GM23338 (cell line): Measurements from ENCODE around the gene MCTP1. TPM values are rescaled to one million over a fixed set of nuclear protein-coding genes. Genes with fewer than 3 reads are reported as not detected.

ENCODE experiments used
- ATAC-seq: fragments of 200-7000 bp; cut with Tn5 transposase; 3 replicates; pipeline ENCODE4 v1.9.1; 2020
- DNase-seq: peaks from one replicate; pipeline ENCODE4 v3.0.0-alpha.2; 2015; ENCODE audit warnings: low spot score
- H2AFZ ChIP-seq: fragments of 200-600 bp; sonication (generic); 2 replicates; pipeline ENCODE4 v1.8.0; 2016; ENCODE audit warnings: antibody characterized with exemption, mild to moderate bottlenecking, moderate library complexity
- H3F3A ChIP-seq: fragments of 200-600 bp; sonication (generic); replicated peaks from 2 replicates; pipeline ENCODE4 v1.8.0; 2017; ENCODE audit warnings: antibody characterized with exemption, mixed run types, low read depth
- H3K27ac ChIP-seq: fragments of 200-600 bp; sonication (generic); 2 replicates; pipeline ENCODE4 v1.6.1; 2016; ENCODE audit warnings: low read depth
- H3K27me3 ChIP-seq: fragments of 200-600 bp; sonication (generic); 2 replicates; pipeline ENCODE4 v1.8.0; 2016; ENCODE audit warnings: mild to moderate bottlenecking, mixed run types, moderate library complexity; ENCODE audit not compliant: insufficient read depth
- H3K36me3 ChIP-seq: fragments of 200-600 bp; sonication (generic); 2 replicates; pipeline ENCODE4 v1.8.0; 2016; ENCODE audit warnings: mild to moderate bottlenecking; ENCODE audit not compliant: insufficient read depth
- H3K4me1 ChIP-seq: fragments of 200-600 bp; sonication (generic); 2 replicates; pipeline ENCODE4 v1.8.0; 2016; ENCODE audit warnings: mild to moderate bottlenecking, moderate library complexity; ENCODE audit not compliant: insufficient read depth
- H3K4me2 ChIP-seq: fragments of 200-600 bp; sonication (generic); 2 replicates; pipeline ENCODE4 v1.7.1; 2017; ENCODE audit warnings: mixed run types
- H3K4me3 ChIP-seq: fragments of 200-600 bp; sonication (generic); 2 replicates; pipeline ENCODE4 v1.6.1; 2016; ENCODE audit warnings: mixed run types
- H3K79me2 ChIP-seq: fragments of 200-600 bp; sonication (generic); replicated peaks from 2 replicates; pipeline ENCODE4 v1.8.0; 2017; ENCODE audit warnings: mild to moderate bottlenecking; ENCODE audit not compliant: insufficient read depth
- H3K9me2 ChIP-seq: fragments of 200-600 bp; sonication (generic); 2 replicates; pipeline ENCODE4 v1.8.0; 2017; ENCODE audit not compliant: insufficient read depth
- H4K20me1 ChIP-seq: fragments of 200-600 bp; sonication (generic); replicated peaks from 2 replicates; pipeline ENCODE4 v1.8.0; 2017; ENCODE audit warnings: mild to moderate bottlenecking; ENCODE audit not compliant: insufficient read depth
- H3K27ac Mint-ChIP-seq: 2 replicates; pipeline ENCODE4 v1.8.0; 2020; ENCODE audit warnings: inconsistent platforms, mild to moderate bottlenecking, moderate library complexity, mixed read lengths
- H3K27me3 Mint-ChIP-seq: 3 replicates; pipeline ENCODE4 v1.8.0; 2022; ENCODE audit warnings: low read depth, mild to moderate bottlenecking, moderate library complexity, mixed read lengths, inconsistent platforms; ENCODE audit not compliant: insufficient read depth, poor library complexity
- H3K36me3 Mint-ChIP-seq: 3 replicates; pipeline ENCODE4 v1.8.0; 2021; ENCODE audit warnings: low read depth, mild to moderate bottlenecking, inconsistent platforms, moderate library complexity, mixed read lengths
- H3K4me1 Mint-ChIP-seq: 3 replicates; pipeline ENCODE4 v1.8.0; 2020; ENCODE audit warnings: mild to moderate bottlenecking, inconsistent platforms, mixed read lengths
- H3K4me3 Mint-ChIP-seq: 3 replicates; pipeline ENCODE4 v1.8.0; 2021; ENCODE audit warnings: moderate library complexity, mild to moderate bottlenecking, inconsistent platforms, mixed read lengths
- H3K9me3 Mint-ChIP-seq: 3 replicates; pipeline ENCODE4 v1.8.0; 2020; ENCODE audit warnings: moderate library complexity, mild to moderate bottlenecking, inconsistent platforms, mixed read lengths
- CTCF ChIP-seq, 2 experiments: fragments of 200-600 bp in 1 of 2; sonication (generic) in 1 of 2; conservative IDR thresholded peaks; 2 replicates each; pipeline versions ENCODE4 v1.5.1 to v1.6.1; 2016 to 2017; ENCODE audit warnings: antibody characterized with exemption in 2 of 2, low read depth in 2 of 2, mild to moderate bottlenecking in 2 of 2, moderate library complexity in 1 of 2
- ETS1 ChIP-seq: IDR thresholded peaks from 2 replicates; pipeline ENCODE4 v1.6.1; 2016; ENCODE audit warnings: antibody characterized with exemption
- EZH2 ChIP-seq: fragments of 200-600 bp; sonication (generic); IDR thresholded peaks from one replicate; pipeline ENCODE4 v1.8.0; 2017; ENCODE audit warnings: antibody characterized with exemption, mild to moderate bottlenecking, low read depth; ENCODE audit not compliant: unreplicated experiment
- EZH2phosphoT487 ChIP-seq: fragments of 200-600 bp; sonication (generic); IDR thresholded peaks from one replicate; pipeline ENCODE4 v1.8.1; 2018; ENCODE audit warnings: antibody characterized with exemption; ENCODE audit not compliant: unreplicated experiment
- JUNB ChIP-seq: IDR thresholded peaks from one replicate; pipeline ENCODE4 v1.6.1; 2016; ENCODE audit warnings: antibody characterized with exemption; ENCODE audit not compliant: unreplicated experiment
- POLR2AphosphoS5 ChIP-seq: IDR thresholded peaks from 2 replicates; pipeline ENCODE4 v1.6.1; 2016; ENCODE audit warnings: antibody characterized with exemption, low read depth
- REST ChIP-seq: IDR thresholded peaks from one replicate; pipeline ENCODE4 v1.6.1; 2018; ENCODE audit warnings: antibody characterized with exemption; ENCODE audit not compliant: unreplicated experiment
- STAT1 ChIP-seq: IDR thresholded peaks from one replicate; pipeline ENCODE4 v1.6.1; 2016; ENCODE audit warnings: antibody characterized with exemption; ENCODE audit not compliant: unreplicated experiment
- ZNF114 ChIP-seq: fragments of 250-450 bp; sonication (Bioruptor Pico); IDR thresholded peaks from 2 replicates; pipeline ENCODE4 v1.5.0; 2020; ENCODE audit warnings: mild to moderate bottlenecking, moderate library complexity
- polyA plus RNA-seq: library from polyadenylated mRNA; unstranded; fragments of >200 nt; fragmentation: Nextera tagmentation; extraction: Ambion mirVana; gene quantifications from 2 replicates; pipeline ENCODE4 v1.2.1, GENCODE V29; 2016
- total RNA-seq: library from RNA; depleted of rRNA; stranded (reverse); fragments of >200 nt; shearing (Covaris generic); gene quantifications from 2 replicates; pipeline ENCODE4 v1.2.3, GENCODE V29; 2014

MCTP1 gene
- total and polyA plus RNA-seq, 2 experiments from 2014 or later = 3.7 to 4.2 TPM

- Histone ChIP-seq H3K4me1 (no peaks in the 10 kb centered on the region), H3K79me2 (no peaks in the 10 kb centered on the region), H3K4me3 (no peak overlapping the region), H3K36me3 (no peaks in the 10 kb centered on the region), H3F3A (no peaks in the 10 kb centered on the region), H2AFZ (no peak overlapping the region), H3K4me2 (no peak overlapping the region), H3K27ac (no peak overlapping the region), H3K27me3 (no peaks in the 10 kb centered on the region), H3K9me2 (no peaks in the 10 kb centered on the region; the same call in 1 of the 2 replicates), H4K20me1 (no peaks in the 10 kb centered on the region)
- TF ChIP-seq CTCF (conservative IDR thresholded peaks at IDR 0.05; ENCODE audit: low read depth in 2 of 2) = peak in 1 of 2 experiments; percentile 43; a peak in 2 of 4 replicates
- no peak for TF ChIP-seq EZH2
- H3K4me1 Mint-ChIP-seq = no peaks in the 10 kb centered on the region
- H3K27ac Mint-ChIP-seq = no peak overlapping the region
- no peaks in the 10 kb centered on the region for H3K27me3 Mint-ChIP-seq
- DNase-seq = no peak
- no peaks in the 10 kb centered on the region for H3K9me3 Mint-ChIP-seq
- ATAC-seq = no peak
- no peaks in the 10 kb centered on the region for H3K36me3 Mint-ChIP-seq
- no peak overlapping the region for H3K4me3 Mint-ChIP-seq
Measured at GRCh38 chr5:94812232-94812631, 472.7 kb downstream of the MCTP1 start.

- H3K9me2 ChIP-seq = no peaks in the 10 kb centered on the region
- no peak for DNase-seq
- H3K4me1 Mint-ChIP-seq = no peaks in the 10 kb centered on the region
- no peak overlapping the region for H3K4me2 ChIP-seq
- no peaks in the 10 kb centered on the region for H3K4me1 ChIP-seq
- no peak for ATAC-seq
- no peaks in the 10 kb centered on the region for H3K79me2 ChIP-seq
- no peaks in the 10 kb centered on the region for H4K20me1 ChIP-seq
- H2AFZ ChIP-seq = no peak overlapping the region
- no peaks in the 10 kb centered on the region for H3K36me3 ChIP-seq
- H3K36me3 Mint-ChIP-seq = no peaks in the 10 kb centered on the region
- no peak overlapping the region for H3K4me3 Mint-ChIP-seq
- H3K27me3 Mint-ChIP-seq = no peaks in the 10 kb centered on the region
- no peak overlapping the region for H3K27ac ChIP-seq
- H3K27ac Mint-ChIP-seq = no peak overlapping the region
- H3K27me3 ChIP-seq = no peaks in the 10 kb centered on the region
- no peaks in the 10 kb centered on the region for H3F3A ChIP-seq
- H3K9me3 Mint-ChIP-seq = no peaks in the 10 kb centered on the region
- H3K4me3 ChIP-seq = no peak overlapping the region
- TF ChIP-seq EZH2 = no peak
- TF ChIP-seq REST = no peak
- no peak for TF ChIP-seq CTCF (conservative IDR thresholded peaks at IDR 0.05; ENCODE audit: low read depth in 2 of 2)
- TF ChIP-seq JUNB = no peak
- TF ChIP-seq ETS1 = no peak
- no peak for TF ChIP-seq POLR2AphosphoS5
- TF ChIP-seq ZNF114 (CRISPR knock-in tag) = no peak
- no peak for TF ChIP-seq EZH2phosphoT487
- TF ChIP-seq STAT1 = no peak
Measured at GRCh38 chr5:94811331-94811730, 473.6 kb downstream of the MCTP1 start.
